GM11168 (cell line): ENCODE results near the gene SOX4.

Experiments
- in situ Hi-C: fragments of 300-500 bp; cut with MboI; formaldehyde crosslinking; loops from one replicate; pipeline ENCODE4 v1.12.0; 2022; ENCODE audit warnings: low sequenced_read_pairs; ENCODE audit not compliant: unreplicated experiment

SOX4 gene

DNA sequence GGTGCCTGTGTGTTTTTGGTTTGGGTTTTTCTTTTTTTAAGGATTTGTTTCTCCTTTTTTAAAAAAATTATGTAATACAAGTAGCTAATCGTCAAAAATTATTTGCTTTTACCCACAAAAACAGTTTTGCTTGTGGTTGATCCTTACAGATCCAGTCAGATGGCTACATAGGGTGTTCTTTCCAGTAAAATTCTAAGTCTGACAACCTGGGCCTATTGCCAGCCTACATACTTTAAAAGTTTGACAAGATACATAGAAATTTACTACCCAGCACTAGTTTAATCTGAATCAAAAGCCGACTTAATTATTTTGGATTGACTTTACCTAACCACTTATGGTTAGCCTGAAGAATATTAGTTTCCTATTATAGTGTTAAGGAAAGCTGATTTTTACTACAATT, 2.1 kb upstream of the SOX4 start:
- in situ Hi-C loops, result loop anchor here (25.0 kb wide), 1 partner anchor 854 kb away; no protein-coding TSS in a partner anchor

DNA sequence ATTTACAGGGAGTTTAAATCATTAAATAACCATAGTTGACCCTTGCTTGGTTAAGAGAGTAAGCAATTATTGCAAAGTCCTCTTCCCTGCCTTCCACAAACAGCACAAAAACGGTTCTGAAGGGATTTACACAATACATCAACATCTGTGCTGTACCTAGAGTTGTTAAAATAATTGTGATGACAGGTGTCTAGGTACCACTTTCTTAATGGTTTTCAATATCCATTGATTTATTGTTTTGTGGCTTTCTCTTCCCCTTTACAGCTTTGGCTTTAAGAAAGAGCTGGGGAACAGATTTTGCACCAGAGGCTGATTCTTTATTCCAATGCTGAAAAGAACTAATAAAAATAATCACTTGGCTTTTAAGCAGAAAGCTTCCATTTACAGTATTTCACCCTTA, 598 bp upstream of the SOX4 start:
- in situ Hi-C loops, result loop anchor here (25.0 kb wide), 1 partner anchor 856 kb away; no protein-coding TSS in a partner anchor

- in situ Hi-C loops, result loop anchor here (25.0 kb wide), 1 partner anchor 857 kb away; no protein-coding TSS in a partner anchor
These were observed 420 bp downstream of the SOX4 start for GRCh38 chr6:21593927-21594415.

DNA sequence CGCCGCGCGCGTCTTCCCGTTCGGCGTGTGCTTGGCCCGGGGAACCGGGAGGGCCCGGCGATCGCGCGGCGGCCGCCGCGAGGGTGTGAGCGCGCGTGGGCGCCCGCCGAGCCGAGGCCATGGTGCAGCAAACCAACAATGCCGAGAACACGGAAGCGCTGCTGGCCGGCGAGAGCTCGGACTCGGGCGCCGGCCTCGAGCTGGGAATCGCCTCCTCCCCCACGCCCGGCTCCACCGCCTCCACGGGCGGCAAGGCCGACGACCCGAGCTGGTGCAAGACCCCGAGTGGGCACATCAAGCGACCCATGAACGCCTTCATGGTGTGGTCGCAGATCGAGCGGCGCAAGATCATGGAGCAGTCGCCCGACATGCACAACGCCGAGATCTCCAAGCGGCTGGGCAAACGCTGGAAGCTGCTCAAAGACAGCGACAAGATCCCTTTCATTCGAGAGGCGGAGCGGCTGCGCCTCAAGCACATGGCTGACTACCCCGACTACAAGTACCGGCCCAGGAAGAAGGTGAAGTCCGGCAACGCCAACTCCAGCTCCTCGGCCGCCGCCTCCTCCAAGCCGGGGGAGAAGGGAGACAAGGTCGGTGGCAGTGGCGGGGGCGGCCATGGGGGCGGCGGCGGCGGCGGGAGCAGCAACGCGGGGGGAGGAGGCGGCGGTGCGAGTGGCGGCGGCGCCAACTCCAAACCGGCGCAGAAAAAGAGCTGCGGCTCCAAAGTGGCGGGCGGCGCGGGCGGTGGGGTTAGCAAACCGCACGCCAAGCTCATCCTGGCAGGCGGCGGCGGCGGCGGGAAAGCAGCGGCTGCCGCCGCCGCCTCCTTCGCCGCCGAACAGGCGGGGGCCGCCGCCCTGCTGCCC, 1.1 kb downstream of the SOX4 start:
- in situ Hi-C loops, result loop anchor here (25.0 kb wide), 1 partner anchor 857 kb away; no protein-coding TSS in a partner anchor

- in situ Hi-C loops, result loop anchor here (25.0 kb wide), 1 partner anchor 858 kb away; no protein-coding TSS in a partner anchor
These were observed 2.0 kb downstream of the SOX4 start for GRCh38 chr6:21595285-21596144.

DNA sequence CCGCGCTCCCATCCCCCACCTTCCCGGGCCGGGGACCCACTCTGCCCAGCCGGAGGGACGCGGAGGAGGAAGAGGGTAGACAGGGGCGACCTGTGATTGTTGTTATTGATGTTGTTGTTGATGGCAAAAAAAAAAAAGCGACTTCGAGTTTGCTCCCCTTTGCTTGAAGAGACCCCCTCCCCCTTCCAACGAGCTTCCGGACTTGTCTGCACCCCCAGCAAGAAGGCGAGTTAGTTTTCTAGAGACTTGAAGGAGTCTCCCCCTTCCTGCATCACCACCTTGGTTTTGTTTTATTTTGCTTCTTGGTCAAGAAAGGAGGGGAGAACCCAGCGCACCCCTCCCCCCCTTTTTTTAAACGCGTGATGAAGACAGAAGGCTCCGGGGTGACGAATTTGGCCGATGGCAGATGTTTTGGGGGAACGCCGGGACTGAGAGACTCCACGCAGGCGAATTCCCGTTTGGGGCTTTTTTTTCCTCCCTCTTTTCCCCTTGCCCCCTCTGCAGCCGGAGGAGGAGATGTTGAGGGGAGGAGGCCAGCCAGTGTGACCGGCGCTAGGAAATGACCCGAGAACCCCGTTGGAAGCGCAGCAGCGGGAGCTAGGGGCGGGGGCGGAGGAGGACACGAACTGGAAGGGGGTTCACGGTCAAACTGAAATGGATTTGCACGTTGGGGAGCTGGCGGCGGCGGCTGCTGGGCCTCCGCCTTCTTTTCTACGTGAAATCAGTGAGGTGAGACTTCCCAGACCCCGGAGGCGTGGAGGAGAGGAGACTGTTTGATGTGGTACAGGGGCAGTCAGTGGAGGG, 2.8 kb downstream of the SOX4 start:
- in situ Hi-C loops, result loop anchor here (25.0 kb wide), 1 partner anchor 859 kb away; no protein-coding TSS in a partner anchor

DNA sequence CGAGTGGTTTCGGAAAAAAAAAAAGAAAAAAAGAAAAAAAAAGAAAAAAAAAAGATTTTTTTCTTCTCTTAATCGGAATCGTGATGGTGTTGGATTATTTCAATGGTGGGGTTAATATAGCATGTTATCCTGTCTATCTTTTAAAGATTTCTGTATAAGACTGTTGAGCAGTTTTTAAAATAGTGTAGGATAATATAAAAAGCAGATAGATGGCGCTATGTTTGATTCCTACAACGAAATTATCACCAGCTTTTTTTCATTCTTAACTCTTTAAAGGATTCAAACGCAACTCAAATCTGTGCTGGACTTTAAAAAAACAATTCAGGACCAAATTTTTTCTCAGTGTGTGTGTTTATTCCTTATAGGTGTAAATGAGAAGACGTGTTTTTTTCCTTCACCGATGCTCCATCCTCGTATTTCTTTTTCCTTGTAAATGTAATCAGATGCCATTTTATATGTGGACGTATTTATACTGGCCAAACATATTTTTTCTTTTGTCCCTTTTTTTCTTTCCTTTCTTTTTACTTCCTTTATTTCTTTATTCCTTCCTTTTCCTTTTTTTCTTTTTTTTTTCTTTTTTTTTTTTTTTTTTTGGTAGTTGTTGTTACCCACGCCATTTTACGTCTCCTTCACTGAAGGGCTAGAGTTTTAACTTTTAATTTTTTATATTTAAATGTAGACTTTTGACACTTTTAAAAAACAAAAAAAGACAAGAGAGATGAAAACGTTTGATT, 3.6 kb downstream of the SOX4 start:
- in situ Hi-C loops, result loop anchor here (25.0 kb wide), 1 partner anchor 860 kb away; no protein-coding TSS in a partner anchor

DNA sequence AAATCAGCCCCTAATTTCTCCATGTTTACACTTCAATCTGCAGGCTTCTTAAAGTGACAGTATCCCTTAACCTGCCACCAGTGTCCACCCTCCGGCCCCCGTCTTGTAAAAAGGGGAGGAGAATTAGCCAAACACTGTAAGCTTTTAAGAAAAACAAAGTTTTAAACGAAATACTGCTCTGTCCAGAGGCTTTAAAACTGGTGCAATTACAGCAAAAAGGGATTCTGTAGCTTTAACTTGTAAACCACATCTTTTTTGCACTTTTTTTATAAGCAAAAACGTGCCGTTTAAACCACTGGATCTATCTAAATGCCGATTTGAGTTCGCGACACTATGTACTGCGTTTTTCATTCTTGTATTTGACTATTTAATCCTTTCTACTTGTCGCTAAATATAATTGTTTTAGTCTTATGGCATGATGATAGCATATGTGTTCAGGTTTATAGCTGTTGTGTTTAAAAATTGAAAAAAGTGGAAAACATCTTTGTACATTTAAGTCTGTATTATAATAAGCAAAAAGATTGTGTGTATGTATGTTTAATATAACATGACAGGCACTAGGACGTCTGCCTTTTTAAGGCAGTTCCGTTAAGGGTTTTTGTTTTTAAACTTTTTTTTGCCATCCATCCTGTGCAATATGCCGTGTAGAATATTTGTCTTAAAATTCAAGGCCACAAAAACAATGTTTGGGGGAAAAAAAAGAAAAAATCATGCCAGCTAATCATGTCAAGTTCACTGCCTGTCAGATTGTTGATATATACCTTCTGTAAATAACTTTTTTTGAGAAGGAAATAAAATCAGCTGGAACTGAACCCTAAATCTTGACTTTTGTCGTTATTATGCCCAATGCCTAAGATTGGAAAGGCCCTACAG, 4.5 kb downstream of the SOX4 start:
- in situ Hi-C loops, result loop anchor here (25.0 kb wide), 1 partner anchor 861 kb away; no protein-coding TSS in a partner anchor

DNA sequence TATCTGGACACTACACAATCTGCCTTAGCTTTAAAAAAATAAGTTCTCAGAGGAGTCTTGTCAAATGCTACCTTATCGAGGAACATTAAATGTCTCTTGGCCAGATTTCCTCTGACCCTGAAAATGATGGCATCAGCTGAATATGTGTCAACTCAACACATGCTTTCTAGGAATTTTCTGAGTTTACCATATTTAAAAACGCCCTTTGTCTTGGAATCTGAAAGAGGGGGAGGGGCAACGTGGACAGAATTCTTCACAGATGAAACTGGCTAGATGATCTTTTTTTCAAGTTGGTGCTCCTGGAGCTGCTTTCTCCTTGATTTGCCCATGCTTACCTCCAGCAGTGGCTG, 5.1 kb downstream of the SOX4 start:
- in situ Hi-C loops, result loop anchor here (25.0 kb wide), 1 partner anchor 861 kb away; no protein-coding TSS in a partner anchor

GRCh38 chr6:21599051-21599696, 5.6 kb downstream of the SOX4 start:
- in situ Hi-C loops, result loop anchor here (25.0 kb wide), 1 partner anchor 862 kb away; no protein-coding TSS in a partner anchor

DNA sequence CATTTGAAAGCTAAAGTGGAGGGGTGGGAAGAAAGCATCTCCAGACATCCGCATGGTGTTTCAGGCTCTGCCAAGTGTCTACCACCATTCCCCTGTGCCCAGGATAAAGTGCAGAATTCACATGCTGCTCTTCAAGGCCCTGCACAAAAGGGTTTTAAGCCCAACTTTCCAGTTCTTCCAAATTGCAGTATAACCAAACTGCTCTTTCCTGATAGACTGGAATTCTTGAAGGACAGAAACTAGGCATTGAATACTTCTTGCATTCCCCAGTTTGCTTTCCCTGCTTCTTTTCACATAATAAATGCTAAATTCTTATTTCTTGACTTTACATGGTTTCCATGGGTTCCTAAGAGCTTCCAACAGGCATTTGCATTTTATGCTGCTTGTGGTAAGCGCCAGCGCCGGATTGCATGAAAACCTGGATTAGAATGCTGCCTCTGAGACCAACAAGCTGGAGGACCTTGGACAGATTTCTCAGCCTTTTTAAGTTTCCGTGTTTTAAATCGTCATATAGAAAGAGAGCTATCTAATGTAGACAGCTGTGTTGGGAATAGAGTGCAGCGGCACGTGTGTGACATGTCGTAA, 7.9 kb downstream of the SOX4 start:
- in situ Hi-C loops, result no loop called here

GRCh38 chr6:21601932-21602390, 8.4 kb downstream of the SOX4 start:
- in situ Hi-C loops, result no loop called here

DNA sequence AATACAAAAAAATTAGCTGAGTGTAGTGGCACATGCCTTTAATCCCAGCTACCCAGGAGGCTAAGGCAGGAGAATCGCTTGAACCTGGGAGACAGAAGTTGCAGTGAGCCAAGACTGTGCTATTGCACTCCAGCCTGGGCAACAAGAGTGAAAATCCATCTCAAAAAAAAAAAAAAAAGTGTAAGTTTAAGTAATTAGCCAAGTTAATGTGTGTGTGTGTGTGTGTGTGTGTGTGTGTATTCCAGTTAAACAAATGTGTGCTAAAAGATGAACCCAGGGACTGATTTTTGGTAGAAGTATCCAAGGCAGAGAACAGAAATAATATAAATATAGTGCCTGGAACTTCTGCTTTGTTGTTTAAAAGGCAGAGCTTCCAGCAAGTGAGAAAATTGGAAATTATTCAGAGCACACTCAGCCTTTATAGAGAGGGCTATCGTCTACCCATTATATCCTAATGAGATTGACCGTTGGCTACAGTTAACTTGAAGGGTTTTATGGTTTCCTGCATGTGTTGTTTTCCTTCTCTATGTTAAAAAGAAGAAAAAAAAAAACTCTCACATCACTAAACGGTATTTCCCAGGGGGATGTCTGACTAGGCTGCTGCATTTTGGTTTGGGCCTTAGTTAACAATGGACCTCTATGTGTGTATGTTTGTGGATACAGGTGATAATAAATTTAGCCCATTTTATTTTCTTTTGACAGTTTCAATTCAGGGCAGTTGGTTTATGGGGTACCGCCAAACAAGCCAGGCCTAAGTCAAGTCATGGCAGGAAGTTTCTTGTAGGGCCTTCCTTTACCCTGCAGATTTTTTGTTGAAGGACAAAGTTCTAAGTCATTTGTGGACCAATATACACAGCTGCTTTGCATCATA, 9.8 kb downstream of the SOX4 start:
- in situ Hi-C loops, result no loop called here

DNA sequence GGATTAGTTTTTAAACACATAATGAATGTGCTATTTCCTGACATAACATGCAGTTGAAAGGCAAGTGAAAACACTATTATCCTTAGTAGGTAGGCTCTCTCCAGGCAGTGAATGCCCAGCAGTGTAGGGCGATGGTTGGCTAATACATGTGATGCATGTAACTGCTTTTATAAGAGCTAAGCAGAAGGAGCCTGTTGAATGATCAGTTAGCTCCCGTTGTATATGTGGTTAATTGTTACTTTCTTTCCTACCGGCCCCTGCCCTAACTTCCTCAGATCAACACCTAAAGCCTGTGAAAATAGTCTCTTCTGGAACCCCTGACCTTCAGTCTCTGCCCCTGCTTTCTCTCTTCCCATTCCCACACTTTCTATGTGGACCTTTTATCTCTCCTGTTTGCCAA, 10.5 kb downstream of the SOX4 start:
- in situ Hi-C loops, result no loop called here

DNA sequence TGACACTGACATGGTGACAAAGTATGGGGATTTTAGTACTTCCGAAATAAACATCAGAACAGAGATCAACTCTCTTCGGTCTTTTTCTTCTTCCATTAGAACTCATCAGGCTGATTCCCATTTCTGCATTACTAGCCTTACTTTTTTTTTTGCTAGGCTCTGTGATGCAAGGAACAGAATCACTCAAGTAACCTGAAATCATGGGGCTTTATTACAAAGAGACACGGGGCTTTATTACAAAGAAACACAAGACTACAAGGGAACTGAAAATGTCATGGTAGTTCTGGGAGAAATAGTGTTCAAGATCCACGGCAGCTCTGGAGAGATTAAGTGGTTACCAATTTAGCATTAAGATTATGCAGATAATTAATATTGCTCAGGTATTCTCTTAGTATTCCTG, 11.6 kb downstream of the SOX4 start:
- in situ Hi-C loops, result no loop called here

- in situ Hi-C loops, result no loop called here
These were observed 15.1 kb downstream of the SOX4 start for GRCh38 chr6:21608601-21609000.
